SU-DHL-6 (cell line): ENCODE data around the gene SHLD2.

Experiments used
- H2AFZ ChIP-seq: fragments of 200-600 bp; sonication (generic); 2 replicates; pipeline ENCODE4 v1.6.1; 2014; ENCODE audit warnings: low read depth, mild to moderate bottlenecking, moderate library complexity, mixed read lengths, antibody characterized with exemption, low read length; ENCODE audit not compliant: severe bottlenecking
- H3F3A ChIP-seq: fragments of 200-600 bp; shearing (Covaris generic); 2 replicates; pipeline ENCODE4 v1.6.0; 2016; ENCODE audit warnings: antibody characterized with exemption, mild to moderate bottlenecking; ENCODE audit not compliant: insufficient read depth
- H3K27ac ChIP-seq: fragments of 200-600 bp; sonication (generic); 2 replicates; pipeline ENCODE4 v1.5.1; 2016; ENCODE audit warnings: low read depth, mild to moderate bottlenecking, low read length, moderate library complexity, mixed read lengths
- H3K27me3 ChIP-seq: fragments of 200-600 bp; sonication (generic), shearing (Covaris generic); 2 replicates; pipeline ENCODE4 v1.6.0; 2014; ENCODE audit warnings: mild to moderate bottlenecking, low read length
- H3K36me3 ChIP-seq: fragments of 200-600 bp; sonication (generic); 2 replicates; pipeline ENCODE4 v1.6.1; 2014; ENCODE audit warnings: mild to moderate bottlenecking, low read length, mixed read lengths
- H3K4me2 ChIP-seq: fragments of 300-600, 200-600 bp; shearing (Covaris generic), sonication (generic); 2 replicates; pipeline ENCODE4 v1.6.0; 2014; ENCODE audit warnings: low read length, low read depth, mild to moderate bottlenecking; ENCODE audit not compliant: poor library complexity, severe bottlenecking
- H3K4me3 ChIP-seq: fragments of 200-600 bp; sonication (generic); 2 replicates; pipeline ENCODE4 v1.5.1; 2014; ENCODE audit warnings: antibody characterized with exemption, low read length, mild to moderate bottlenecking, mixed read lengths; ENCODE audit not compliant: insufficient read depth, poor library complexity, severe bottlenecking
- H3K79me2 ChIP-seq: fragments of 200-600 bp; sonication (generic); 2 replicates; pipeline ENCODE4 v1.6.1; 2014; ENCODE audit warnings: mild to moderate bottlenecking, low read length, moderate library complexity; ENCODE audit not compliant: insufficient read depth
- H3K9ac ChIP-seq: fragments of 200-600 bp; sonication (generic); 2 replicates; pipeline ENCODE4 v1.7.0; 2014; ENCODE audit warnings: mild to moderate bottlenecking, low read length
- H3K9me2 ChIP-seq: fragments of 200-600 bp; sonication (generic); replicated peaks from 2 replicates; pipeline ENCODE4 v1.6.1; 2014; ENCODE audit warnings: low read length; ENCODE audit not compliant: insufficient read depth
- H3K9me3 ChIP-seq: fragments of 200-600 bp; sonication (generic); 2 replicates; pipeline ENCODE4 v1.6.1; 2014; ENCODE audit warnings: low read length, mixed read lengths; ENCODE audit not compliant: insufficient read depth
- H4K20me1 ChIP-seq: fragments of 200-600 bp; sonication (generic); 2 replicates; pipeline ENCODE4 v1.6.1; 2014; ENCODE audit warnings: low read depth, mild to moderate bottlenecking, antibody characterized with exemption, low read length, moderate library complexity, mixed read lengths
- CTCF ChIP-seq: fragments of 200-600 bp; sonication (generic); IDR thresholded peaks from one replicate; pipeline ENCODE4 v1.5.1; 2017; ENCODE audit warnings: antibody characterized with exemption, mild to moderate bottlenecking, low read length, moderate library complexity; ENCODE audit not compliant: insufficient read depth, poor library complexity, severe bottlenecking
- EZH2phosphoT487 ChIP-seq: fragments of 200-600 bp; sonication (generic), shearing (Covaris generic); conservative IDR thresholded peaks from 2 replicates; pipeline ENCODE4 v1.6.1; 2018; ENCODE audit warnings: mild to moderate bottlenecking, antibody characterized with exemption, low read length, moderate library complexity, mixed read lengths

SHLD2 gene

DNA sequence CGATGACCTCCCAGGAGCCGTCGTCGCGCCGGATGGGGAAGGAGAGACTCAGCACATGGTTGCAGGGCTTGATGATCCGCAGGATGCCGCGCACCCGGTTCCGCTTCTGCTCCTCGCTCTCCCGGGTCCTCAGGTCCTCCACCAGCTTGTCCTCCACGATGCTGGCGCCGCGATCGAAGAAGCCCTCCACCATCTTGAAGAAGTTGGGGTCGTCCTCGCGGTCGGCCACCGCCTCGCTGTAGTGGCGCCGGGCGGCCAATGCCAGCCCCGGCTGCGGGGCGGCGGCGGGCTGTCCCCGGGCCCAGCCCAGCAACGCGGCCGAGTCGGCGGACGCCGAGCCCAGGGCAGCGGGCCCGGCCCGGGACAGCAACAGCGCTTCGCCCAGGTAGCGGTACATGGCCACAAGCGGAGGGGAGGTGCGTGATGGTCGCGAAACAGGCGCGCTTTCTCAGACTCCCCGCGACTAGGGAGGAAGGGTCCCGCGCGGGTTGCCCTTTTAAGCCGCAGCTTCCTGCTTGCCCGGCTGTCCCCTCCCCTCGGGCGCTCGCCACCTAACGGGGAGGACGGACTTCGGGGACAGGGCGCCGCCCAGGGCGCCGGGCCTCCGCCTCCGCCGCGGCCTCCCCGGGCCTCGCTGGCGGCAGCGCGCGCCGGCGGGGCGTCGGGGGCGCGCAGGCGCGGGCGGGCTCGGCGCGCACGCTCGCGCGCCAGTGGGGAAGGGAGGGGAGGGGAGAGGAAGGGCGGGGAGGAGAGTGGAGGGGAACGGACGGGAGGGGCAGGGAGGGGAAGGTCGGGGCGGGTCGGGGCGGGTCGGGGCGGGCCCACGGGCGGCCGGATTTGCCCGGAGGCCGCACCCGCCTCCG is at the start of gene SHLD2, which contains the start of gene GLUD1:
Gene SHLD2 (plus strand): TSS at position 834 of the 863 bp plus-strand sequence. CDS start 56,149 bp downstream, outside the sequence.
Gene GLUD1 (minus strand): TSS at position 471 of the 863 bp plus-strand sequence. CDS start 74 bp downstream, at position 397.
- no peaks in the 10 kb centered on the region for H3K27me3 ChIP-seq
- H3F3A ChIP-seq, result peaks cover 14% of the 10 kb centered on the region; the same call in 1 of the 2 replicates
- peaks cover 18% of the 10 kb centered on the region for H3K36me3 ChIP-seq
- peaks cover 69% of the 10 kb centered on the region for H3K79me2 ChIP-seq
- peak within 1 kb of the TSS; percentile 87 for H3K9ac ChIP-seq
- peak within 1 kb of the TSS; percentile 69 for H3K4me3 ChIP-seq
- no peaks in the 10 kb centered on the region for H3K9me2 ChIP-seq
- H3K9me3 ChIP-seq, result no peaks in the 10 kb centered on the region; the same call in 1 of the 2 replicates
- peak within 1 kb of the TSS; percentile 99 for H3K4me2 ChIP-seq
- TF ChIP-seq EZH2phosphoT487 (no peak), CTCF (no peak)
- peak within 1 kb of the TSS; percentile 92 for H3K27ac ChIP-seq
- H2AFZ ChIP-seq, result peak within 1 kb of the TSS; percentile 77
- peaks cover 17% of the 10 kb centered on the region for H4K20me1 ChIP-seq

- Histone ChIP-seq H3K9me3 (no peaks in the 10 kb centered on the region), H3F3A (no peaks in the 10 kb centered on the region), H3K4me2 (no peak overlapping the region), H2AFZ (no peak overlapping the region), H3K9ac (no peak overlapping the region), H4K20me1 (no peaks in the 10 kb centered on the region), H3K4me3 (no peak overlapping the region), H3K27ac (no peak overlapping the region), H3K27me3 (no peaks in the 10 kb centered on the region), H3K36me3 (0 out of 2 replicates have a peak, but pooled peaks cover 6% of the 10 kb centered on the region), H3K9me2 (no peaks in the 10 kb centered on the region), H3K79me2 (no peaks in the 10 kb centered on the region)
- TF ChIP-seq CTCF (no peak), EZH2phosphoT487 (no peak)
These were observed 49.5 kb upstream of the SHLD2 start for GRCh38 chr10:87045434-87045938.

GRCh38 chr10:87053111-87053510 is 41.9 kb upstream of the SHLD2 start:
- Histone ChIP-seq H2AFZ (no peak overlapping the region), H3K4me3 (no peak overlapping the region), H3K27me3 (no peaks in the 10 kb centered on the region), H3F3A (no peaks in the 10 kb centered on the region), H3K9me3 (no peaks in the 10 kb centered on the region), H3K9ac (no peak overlapping the region), H3K27ac (no peak overlapping the region), H3K4me2 (no peak overlapping the region), H3K9me2 (no peaks in the 10 kb centered on the region), H3K36me3 (peaks cover 13% of the 10 kb centered on the region; the same call in 1 of the 2 replicates), H3K79me2 (no peaks in the 10 kb centered on the region), H4K20me1 (no peaks in the 10 kb centered on the region)
- TF ChIP-seq CTCF (no peak), EZH2phosphoT487 (no peak)
